HCT116 (cell line): ENCODE measurements around the gene UACA. TPM values are rescaled to one million over a fixed set of nuclear protein-coding genes. Genes with fewer than 3 reads are reported as not detected.

Experiments used
- ATAC-seq: fragments of 200-7000 bp; cut with Tn5 transposase; 2 replicates; pipeline ENCODE4 v1.9.1; 2020; ENCODE audit warnings: mild to moderate bottlenecking, moderate library complexity
- BruUV-seq: library from RNA; stranded (reverse); fragments of 400-500 nt; replicated peaks from 2 replicates; lab custom pipeline; 2021; lab: Mats Ljungman, UMichigan
- CTCF ChIA-PET: fragments of 300-600 bp; sonication (Branson Sonifier 250); formaldehyde crosslinking; loops from one replicate; lab custom pipeline; 2021; ENCODE audit warnings: antibody characterized with exemption; lab: Charles Lee
- POLR2A ChIA-PET: fragments of 300-600, 350-600 bp; sonication (Branson Sonifier 250); formaldehyde crosslinking; loops from one replicate; lab custom pipeline; 2021; ENCODE audit warnings: antibody characterized with exemption; lab: Charles Lee
- RAD21 ChIA-PET, 2 experiments: fragments of 300-600 bp; sonication (Branson Sonifier 250); formaldehyde crosslinking; loops; one replicate each; lab custom pipeline; 2023; ENCODE audit warnings: low total read pairs in 2 of 2; ENCODE audit not compliant: uncharacterized antibody in 2 of 2, unreplicated experiment in 2 of 2, low non-redundant PET in 1 of 2; lab: Charles Lee
- DNase-seq: peaks from one replicate; pipeline ENCODE4 v3.0.0-alpha.2; 2010; ENCODE audit warnings: low read depth, low spot score
- H2AFZ ChIP-seq: fragments of 200-600 bp; shearing (Covaris generic), sonication (generic); 2 replicates; pipeline ENCODE4 v1.6.1; 2017; ENCODE audit warnings: low read depth, mixed run types, mixed read lengths, antibody characterized with exemption, low read length; ENCODE audit not compliant: poor library complexity, severe bottlenecking
- H3K27ac ChIP-seq: 2 replicates; pipeline ENCODE4 v1.5.1; 2012; ENCODE audit warnings: low read depth, low read length
- H3K27me3 ChIP-seq: fragments of 200-600 bp; sonication (generic); 2 replicates; pipeline ENCODE4 v1.6.1; 2016; ENCODE audit warnings: mixed run types, low read length, mixed read lengths; ENCODE audit not compliant: insufficient read depth
- H3K36me3 ChIP-seq, 2 experiments: fragments of 200-500 bp in 1 of 2; fragments of 200-600 bp in 1 of 2; sonication (Bioruptor generic) in 1 of 2; sonication (generic) in 1 of 2; 2 replicates each; pipeline versions ENCODE4 v1.5.1 to v1.6.1; 2014 to 2016; ENCODE audit warnings: low read length in 2 of 2, inconsistent platforms in 1 of 2, mixed read lengths in 1 of 2, mixed run types in 1 of 2; ENCODE audit not compliant: insufficient read depth in 2 of 2, control insufficient read depth in 1 of 2
- H3K4me1 ChIP-seq, 2 experiments: fragments of 200-600 bp in 1 of 2; sonication (generic) in 1 of 2; 2 replicates each; pipeline versions ENCODE4 v1.5.1 to v1.6.1; 2012 to 2017; ENCODE audit warnings: low read length in 2 of 2, inconsistent platforms in 1 of 2, mild to moderate bottlenecking in 1 of 2, mixed read lengths in 1 of 2, mixed run types in 1 of 2, moderate library complexity in 1 of 2; ENCODE audit not compliant: insufficient read depth in 2 of 2, control insufficient read depth in 1 of 2
- H3K4me2 ChIP-seq: fragments of 200-600 bp; sonication (generic); 2 replicates; pipeline ENCODE4 v1.6.1; 2017; ENCODE audit warnings: mixed run types, low read length, mixed read lengths
- H3K4me3 ChIP-seq, 2 experiments: fragments of 200-600 bp in 1 of 2; sonication (generic) in 1 of 2; replicated peaks in 1 of 2; 2 replicates each; pipeline ENCODE4 v1.5.1; 2011 to 2016; ENCODE audit warnings: low read length in 2 of 2, control low read depth in 1 of 2, low read depth in 1 of 2, mild to moderate bottlenecking in 1 of 2, mixed read lengths in 1 of 2, mixed run types in 1 of 2
- H3K79me2 ChIP-seq: fragments of 200-600 bp; sonication (generic); 2 replicates; pipeline ENCODE4 v1.6.1; 2017; ENCODE audit warnings: mild to moderate bottlenecking, mixed run types, low read length, moderate library complexity, mixed read lengths; ENCODE audit not compliant: insufficient read depth
- H3K9ac ChIP-seq: fragments of 200-600 bp; sonication (generic); 2 replicates; pipeline ENCODE4 v1.6.1; 2016; ENCODE audit warnings: low read length, mixed read lengths
- H3K9me2 ChIP-seq: fragments of 200-600 bp; sonication (generic), shearing (Covaris generic); 2 replicates; pipeline ENCODE4 v1.6.1; 2017; ENCODE audit warnings: mixed run types, mild to moderate bottlenecking, moderate library complexity; ENCODE audit not compliant: insufficient read depth
- H3K9me3 ChIP-seq, 2 experiments: fragments of 200-500 bp in 1 of 2; fragments of 200-600 bp in 1 of 2; sonication (Bioruptor generic) in 1 of 2; sonication (generic) in 1 of 2; 2 replicates each; pipeline ENCODE4 v1.6.1; 2014 to 2017; ENCODE audit warnings: low read length in 2 of 2, mixed read lengths in 2 of 2, inconsistent platforms in 1 of 2, low read depth in 1 of 2, mild to moderate bottlenecking in 1 of 2, mixed run types in 1 of 2, moderate library complexity in 1 of 2; ENCODE audit not compliant: control insufficient read depth in 1 of 2, insufficient read depth in 1 of 2
- H4K20me1 ChIP-seq: fragments of 200-600 bp; sonication (generic), shearing (Covaris generic); 2 replicates; pipeline ENCODE4 v1.6.1; 2017; ENCODE audit warnings: mixed run types, mild to moderate bottlenecking, moderate library complexity; ENCODE audit not compliant: insufficient read depth
- CEBPB ChIP-seq: IDR thresholded peaks from 2 replicates; pipeline ENCODE4 v1.6.1; 2012; ENCODE audit warnings: low read depth
- CTCF ChIP-seq, 3 experiments: fragments of 200-600 bp in 1 of 3; sonication (generic) in 1 of 3; IDR thresholded peaks in 2 of 3; conservative IDR thresholded peaks in 1 of 3; 2 replicates each; pipeline ENCODE4 v1.5.1; 2012 to 2017; ENCODE audit warnings: low read depth in 2 of 3, low read length in 2 of 3, antibody characterized with exemption in 1 of 3, borderline replicate concordance in 1 of 3, control low read depth in 1 of 3, mild to moderate bottlenecking in 1 of 3, mixed read lengths in 1 of 3, mixed run types in 1 of 3, moderate library complexity in 1 of 3; ENCODE audit not compliant: insufficient read depth in 1 of 3
- ELF1 ChIP-seq: IDR thresholded peaks from 2 replicates; pipeline ENCODE4 v1.6.1; 2012; ENCODE audit warnings: low read depth, borderline replicate concordance
- POLR2AphosphoS5 ChIP-seq: IDR thresholded peaks from 2 replicates; pipeline ENCODE4 v1.6.1; 2011; ENCODE audit warnings: mild to moderate bottlenecking, low read depth, low read length, moderate library complexity
- RAD21 ChIP-seq: IDR thresholded peaks from 2 replicates; pipeline ENCODE4 v1.6.1; 2012; ENCODE audit warnings: low read depth, mild to moderate bottlenecking
- REST ChIP-seq: IDR thresholded peaks from 2 replicates; pipeline ENCODE4 v1.6.1; 2012; ENCODE audit warnings: low read depth
- SP1 ChIP-seq: IDR thresholded peaks from 2 replicates; pipeline ENCODE4 v1.6.1; 2012; ENCODE audit warnings: low read depth
- SRF ChIP-seq: IDR thresholded peaks from 2 replicates; pipeline ENCODE4 v1.6.1; 2012; ENCODE audit warnings: low read depth
- intact Hi-C: fragments of 100-400 bp; cut with micrococcal nuclease; formaldehyde crosslinking; loops from 2 replicates; pipeline ENCODE4 v1.10.0; 2022
- total RNA-seq: library from RNA; stranded (reverse); gene quantifications from one replicate; pipeline ENCODE4 v1.2.1, GENCODE V29; 2021; ENCODE audit not compliant: unreplicated experiment
- TF ChIP-seq, protein P1 (sequence below): IDR thresholded peaks from 2 replicates; pipeline ENCODE4 v1.6.1; 2012

Gene UACA
- total RNA-seq, 1 experiment from 2014 or later, result 47.4 TPM

- TF ChIP-seq CTCF (IDR thresholded peaks at IDR 0.05 in 2 of 3, conservative IDR thresholded peaks at IDR 0.05 in 1 of 3; ENCODE audit: borderline replicate concordance in 1 of 3, insufficient read depth in 1 of 3, low read depth in 2 of 3, low read length in 2 of 3), result no peak
- TF ChIP-seq ELF1, result no peak
- no peak for TF ChIP-seq CEBPB
Measured at GRCh38 chr15:70633991-70634390, 129.4 kb downstream of the UACA start (continued).

- Histone ChIP-seq H3K36me3 (no peaks in the 10 kb centered on the region), H3K27ac (no peak overlapping the region), H3K9me3 (no peaks in the 10 kb centered on the region), H3K9ac (no peak overlapping the region), H2AFZ (no peak overlapping the region), H3K4me3 (no peak overlapping the region), H4K20me1 (no peaks in the 10 kb centered on the region), H3K4me1 (no peaks in the 10 kb centered on the region; a peak in 1 of 4 replicates), H3K79me2 (no peaks in the 10 kb centered on the region), H3K27me3 (0 out of 2 replicates have a peak, but pooled peaks cover 6% of the 10 kb centered on the region), H3K4me2 (no peak overlapping the region), H3K9me2 (no peaks in the 10 kb centered on the region)
- ATAC-seq, result no peak
- no peak for TF ChIP-seq ELF1
- TF ChIP-seq SRF, result no peak
- TF ChIP-seq POLR2AphosphoS5, result no peak
- TF ChIP-seq REST, result no peak
- no peak for TF ChIP-seq RAD21
- TF ChIP-seq, protein P1, sequence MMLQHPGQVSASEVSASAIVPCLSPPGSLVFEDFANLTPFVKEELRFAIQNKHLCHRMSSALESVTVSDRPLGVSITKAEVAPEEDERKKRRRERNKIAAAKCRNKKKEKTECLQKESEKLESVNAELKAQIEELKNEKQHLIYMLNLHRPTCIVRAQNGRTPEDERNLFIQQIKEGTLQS, result no peak
- TF ChIP-seq SP1, result no peak
- RAD21 ChIA-PET, result no interaction called here
- DNase-seq, result no peak
- BruUV-seq, result no TSS peak
- POLR2A ChIA-PET, result no interaction called here
- CTCF ChIA-PET, result interaction anchor here (1.1 kb wide), 1 partner anchor 65 kb away, joined by 3 read pairs; no protein-coding TSS in a partner anchor
- intact Hi-C loops, result no loop called here
Measured at GRCh38 chr15:70633103-70633831, 130.1 kb downstream of the UACA start.
